Stimulated activated memory B cell treated with anti-CD40 and anti-IgM and Interleukin-4, amounts not matched to agents 10 μg/mL and 1 μg/mL and 100 μg/mL, for 72 hours (primary cell): ENCODE measurements around the gene KSR1.
A peak's percentile ranks its signal among the peaks of the same experiment; 100 is the strongest.

Experiments
- ATAC-seq: fragments of 150-1000 bp; cut with Tn5 transposase; 2 replicates; pipeline ENCODE4 v1.10.0; 2021
- H3K27ac Mint-ChIP-seq: one replicate; pipeline ENCODE4 v1.8.0; 2022; ENCODE audit warnings: mild to moderate bottlenecking, mixed read lengths
- H3K27me3 Mint-ChIP-seq: one replicate; pipeline ENCODE4 v1.8.0; 2022; ENCODE audit warnings: mixed read lengths
- H3K36me3 Mint-ChIP-seq: one replicate; pipeline ENCODE4 v1.8.0; 2022; ENCODE audit warnings: mixed read lengths
- H3K4me1 Mint-ChIP-seq: one replicate; pipeline ENCODE4 v1.8.0; 2022; ENCODE audit warnings: mixed read lengths
- H3K4me3 Mint-ChIP-seq: one replicate; pipeline ENCODE4 v1.8.0; 2022; ENCODE audit warnings: mild to moderate bottlenecking, moderate library complexity, mixed read lengths
- H3K9me3 Mint-ChIP-seq: one replicate; pipeline ENCODE4 v1.8.0; 2022; ENCODE audit warnings: mixed read lengths

Gene KSR1

DNA sequence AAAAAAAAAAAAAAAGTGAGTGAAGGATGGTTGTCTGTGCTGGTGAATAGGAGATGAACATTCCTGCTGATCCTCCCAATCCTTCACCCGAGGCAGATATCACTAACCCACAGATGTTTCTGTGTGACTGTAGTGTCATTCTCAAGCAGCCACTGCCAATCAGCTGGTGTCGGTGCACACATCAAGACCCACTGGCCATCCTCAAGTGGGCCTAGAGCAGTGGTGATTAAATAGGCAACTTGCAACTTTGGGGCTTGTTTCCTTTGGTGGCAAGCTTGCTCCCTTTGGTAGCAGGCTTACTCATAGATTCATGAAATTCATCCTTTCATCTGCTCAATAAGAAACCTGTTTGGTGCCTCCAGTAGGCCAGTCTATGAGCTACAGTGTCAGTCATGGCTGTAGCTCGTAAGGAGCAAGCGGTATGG lies 123.7 kb downstream of the KSR1 start:
- Mint-ChIP-seq H3K36me3 (peaks cover 15% of the 10 kb centered on the region), H3K9me3 (no peaks in the 10 kb centered on the region), H3K27me3 (no peaks in the 10 kb centered on the region), H3K4me3 (no peak overlapping the region), H3K4me1 (peaks cover 45% of the 10 kb centered on the region), H3K27ac (no peak overlapping the region)
- ATAC-seq: no peak

DNA sequence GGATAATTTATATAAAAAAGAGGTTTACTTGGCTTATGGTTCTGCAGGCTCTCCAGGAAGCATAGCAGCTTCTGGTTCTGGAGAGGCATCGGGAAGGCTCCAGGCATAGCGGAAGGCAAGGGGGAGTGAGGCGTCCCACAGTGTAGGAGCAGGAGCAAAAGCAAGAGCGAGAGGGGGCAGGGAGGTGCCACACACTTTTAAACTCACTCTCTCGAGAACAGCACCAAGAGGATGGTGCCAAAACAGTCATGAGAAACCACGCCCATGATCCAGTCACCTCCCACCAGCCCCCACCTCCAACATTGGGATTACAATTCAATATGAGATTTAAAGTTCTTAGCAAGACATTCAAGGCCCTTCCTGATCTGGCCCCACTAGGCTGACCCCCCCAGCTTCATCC lies 124.8 kb downstream of the KSR1 start:
- Mint-ChIP-seq H3K9me3 (no peaks in the 10 kb centered on the region), H3K27me3 (no peaks in the 10 kb centered on the region), H3K4me1 (peaks cover 53% of the 10 kb centered on the region), H3K4me3 (no peak overlapping the region), H3K27ac (no peak overlapping the region), H3K36me3 (peaks cover 26% of the 10 kb centered on the region)
- no peak for ATAC-seq

GRCh38 chr17:27582696-27583095 lies 126.4 kb downstream of the KSR1 start:
- no peaks in the 10 kb centered on the region for H3K27me3 Mint-ChIP-seq
- H3K4me3 Mint-ChIP-seq: no peak overlapping the region
- H3K27ac Mint-ChIP-seq: no peak overlapping the region
- H3K4me1 Mint-ChIP-seq: peaks cover 49% of the 10 kb centered on the region
- ATAC-seq: no peak
- peaks cover 27% of the 10 kb centered on the region for H3K36me3 Mint-ChIP-seq
- no peaks in the 10 kb centered on the region for H3K9me3 Mint-ChIP-seq

DNA sequence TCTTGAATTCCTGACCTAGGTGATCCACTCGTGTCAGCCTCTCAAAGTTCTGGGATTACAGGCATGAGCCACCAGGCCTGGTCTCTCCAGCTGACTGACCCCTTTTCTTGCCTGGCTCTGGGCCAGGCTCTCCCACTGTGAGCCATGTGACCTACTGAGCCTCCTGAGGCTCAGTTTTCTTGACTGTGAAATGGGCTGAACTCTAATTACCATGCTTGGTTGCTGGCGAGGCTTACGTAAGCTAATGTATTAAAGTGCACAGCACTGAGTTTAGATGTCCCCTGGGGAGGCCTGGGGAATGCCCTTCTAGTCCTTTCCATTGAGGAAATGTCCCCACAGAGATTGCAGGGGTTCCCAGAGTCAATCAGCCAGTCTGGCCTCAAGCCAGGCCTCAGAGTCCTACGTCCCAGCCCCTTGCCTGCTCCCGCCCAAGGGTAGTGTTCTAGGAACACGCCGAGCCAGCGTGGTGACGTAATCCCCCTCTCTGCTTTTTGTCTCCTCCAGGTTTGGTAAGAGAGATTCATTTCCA lies 129.0 kb downstream of the KSR1 start:
- no peak overlapping the region for H3K4me3 Mint-ChIP-seq
- no peaks in the 10 kb centered on the region for H3K9me3 Mint-ChIP-seq
- peak; percentile 65 for ATAC-seq
- H3K4me1 Mint-ChIP-seq: peaks cover 34% of the 10 kb centered on the region
- no peaks in the 10 kb centered on the region for H3K27me3 Mint-ChIP-seq
- H3K27ac Mint-ChIP-seq: peak overlapping the region; percentile 80
- peaks cover 44% of the 10 kb centered on the region for H3K36me3 Mint-ChIP-seq

DNA sequence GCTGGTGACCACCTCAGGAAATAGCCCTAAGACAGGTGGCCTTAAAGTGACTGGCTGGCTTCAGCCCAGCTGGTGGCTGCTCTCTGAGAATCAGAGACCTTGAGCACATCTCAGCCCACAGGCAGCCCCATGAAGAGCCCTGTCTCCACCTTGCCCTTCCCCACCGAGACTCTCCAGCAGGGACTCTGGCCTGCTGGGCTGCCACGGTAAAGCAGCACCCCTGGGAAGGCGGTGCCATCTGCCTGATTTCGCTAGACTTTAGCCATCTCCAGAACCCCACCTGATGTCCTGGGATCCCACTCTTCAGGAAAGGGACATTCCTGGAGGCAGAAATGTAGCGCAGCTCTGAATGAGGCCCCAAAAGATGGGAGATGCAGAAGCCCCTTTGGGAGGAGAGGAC lies 129.5 kb downstream of the KSR1 start:
- Mint-ChIP-seq H3K4me3 (no peak overlapping the region), H3K27me3 (no peaks in the 10 kb centered on the region), H3K27ac (peak overlapping the region; percentile 80), H3K4me1 (peaks cover 34% of the 10 kb centered on the region), H3K36me3 (peaks cover 45% of the 10 kb centered on the region), H3K9me3 (no peaks in the 10 kb centered on the region)
- no peak for ATAC-seq

DNA sequence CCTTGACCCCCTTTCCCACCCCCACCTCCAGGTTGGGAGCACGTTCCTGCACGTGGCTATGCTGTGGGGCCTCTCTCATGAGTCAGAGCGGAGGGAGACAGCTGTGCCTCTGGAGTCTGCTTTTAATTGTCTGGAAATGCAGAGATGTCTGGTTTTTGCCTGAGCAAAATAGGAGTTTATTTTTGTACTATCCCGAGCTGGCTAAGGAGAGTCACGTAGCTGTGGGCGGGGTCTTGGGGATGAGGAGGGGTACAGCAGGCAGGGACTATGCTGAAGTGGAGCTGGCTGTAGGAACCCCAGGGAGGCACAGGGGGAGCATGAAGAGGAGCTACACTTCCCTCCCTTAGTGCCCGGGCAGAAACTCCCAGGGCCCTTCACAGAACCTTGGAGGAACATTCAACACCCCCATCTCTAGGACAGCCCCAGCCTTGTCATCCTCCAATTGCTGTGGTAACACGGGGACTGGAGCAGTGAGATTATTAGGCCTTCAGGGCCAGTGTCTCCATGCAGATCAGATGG lies 130.0 kb downstream of the KSR1 start:
- H3K4me3 Mint-ChIP-seq: no peak overlapping the region
- no peaks in the 10 kb centered on the region for H3K9me3 Mint-ChIP-seq
- no peak for ATAC-seq
- H3K36me3 Mint-ChIP-seq: peaks cover 49% of the 10 kb centered on the region
- H3K27ac Mint-ChIP-seq: peak overlapping the region; percentile 80
- no peaks in the 10 kb centered on the region for H3K27me3 Mint-ChIP-seq
- peaks cover 32% of the 10 kb centered on the region for H3K4me1 Mint-ChIP-seq

GRCh38 chr17:27588354-27588753 lies 132.1 kb downstream of the KSR1 start:
- Mint-ChIP-seq H3K27me3 (no peaks in the 10 kb centered on the region), H3K9me3 (no peaks in the 10 kb centered on the region), H3K4me1 (peaks cover 22% of the 10 kb centered on the region), H3K36me3 (peaks cover 52% of the 10 kb centered on the region), H3K4me3 (no peak overlapping the region), H3K27ac (no peak overlapping the region)
- no peak for ATAC-seq

DNA sequence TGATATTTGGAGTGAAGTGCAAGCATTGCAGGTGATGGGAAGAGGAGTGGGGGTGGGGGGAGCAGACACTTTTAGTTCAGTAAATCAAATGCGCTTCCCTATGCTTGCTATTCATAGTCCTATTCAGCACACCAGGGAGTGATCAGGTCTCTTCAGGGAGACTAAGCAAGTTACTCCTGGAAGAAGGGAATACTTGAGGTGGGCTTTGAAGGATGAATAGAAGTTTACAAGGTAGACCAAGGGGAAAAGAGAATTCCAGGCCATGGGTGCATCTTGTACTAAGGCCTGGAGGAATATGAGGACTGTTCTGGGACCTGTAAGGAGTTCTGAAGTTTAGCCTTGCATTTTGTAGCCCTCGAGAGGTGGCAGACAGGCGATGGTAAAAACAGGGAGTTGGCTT lies 134.6 kb downstream of the KSR1 start:
- ATAC-seq: no peak
- H3K9me3 Mint-ChIP-seq: no peaks in the 10 kb centered on the region
- H3K27me3 Mint-ChIP-seq: no peaks in the 10 kb centered on the region
- H3K27ac Mint-ChIP-seq: no peak overlapping the region
- H3K4me3 Mint-ChIP-seq: no peak overlapping the region
- peaks cover 45% of the 10 kb centered on the region for H3K36me3 Mint-ChIP-seq
- peaks cover 3% of the 10 kb centered on the region for H3K4me1 Mint-ChIP-seq

DNA sequence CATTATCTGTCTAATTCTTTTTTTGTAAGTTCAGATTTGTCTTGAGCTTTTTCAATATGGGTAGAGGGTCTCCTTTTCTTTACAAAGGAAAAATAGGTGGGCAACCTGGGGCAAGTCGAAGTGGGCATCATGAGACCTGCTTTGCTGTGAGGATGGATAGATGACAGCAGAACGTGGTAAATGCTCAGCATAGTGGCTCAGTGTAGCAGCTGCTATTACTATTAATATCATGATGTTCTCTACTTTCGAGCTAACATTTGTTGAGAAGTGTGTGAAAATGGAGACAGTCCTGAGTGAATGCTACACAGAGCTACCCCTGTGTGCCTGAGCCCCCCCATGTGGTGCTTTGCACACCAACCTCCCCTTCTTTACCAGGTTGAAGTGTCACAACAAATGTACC lies 135.7 kb downstream of the KSR1 start:
- Mint-ChIP-seq H3K4me3 (no peak overlapping the region), H3K27ac (no peak overlapping the region), H3K4me1 (no peaks in the 10 kb centered on the region), H3K27me3 (no peaks in the 10 kb centered on the region), H3K9me3 (no peaks in the 10 kb centered on the region), H3K36me3 (peaks cover 49% of the 10 kb centered on the region)
- ATAC-seq: no peak

DNA sequence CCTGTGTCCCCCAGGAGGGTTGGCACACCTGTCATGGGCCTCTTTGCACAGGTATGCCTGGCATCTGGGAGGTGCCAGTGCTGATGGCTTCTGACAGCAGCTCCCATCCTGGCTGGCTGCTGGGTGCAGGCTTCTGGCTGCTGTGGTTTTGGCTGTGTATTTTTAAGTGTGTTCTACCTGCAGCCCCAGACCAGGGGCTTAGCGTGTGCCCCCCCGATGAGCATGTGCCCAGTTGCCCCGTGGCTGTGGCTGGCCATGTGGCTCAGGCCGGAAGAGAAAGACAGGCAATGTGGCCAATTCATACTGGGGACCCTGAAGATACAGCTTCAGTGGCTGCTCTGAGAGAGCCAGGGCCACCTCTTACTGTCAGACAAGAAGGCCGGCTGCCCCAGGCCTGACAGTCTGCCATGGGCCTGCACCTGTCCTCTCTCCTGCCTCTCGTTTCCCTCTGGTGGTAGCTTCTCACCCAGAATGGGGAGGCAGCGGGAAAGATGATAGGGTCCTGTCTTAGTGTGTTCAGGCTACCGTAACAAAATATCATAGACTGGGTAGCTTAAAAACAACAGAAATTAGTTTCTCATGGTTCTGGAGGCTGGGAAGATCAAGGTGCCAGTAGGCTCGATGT lies 137.1 kb downstream of the KSR1 start:
- ATAC-seq: no peak
- Mint-ChIP-seq H3K27ac (no peak overlapping the region), H3K9me3 (no peaks in the 10 kb centered on the region), H3K4me1 (no peaks in the 10 kb centered on the region), H3K4me3 (no peak overlapping the region), H3K27me3 (no peaks in the 10 kb centered on the region), H3K36me3 (peaks cover 57% of the 10 kb centered on the region)

DNA sequence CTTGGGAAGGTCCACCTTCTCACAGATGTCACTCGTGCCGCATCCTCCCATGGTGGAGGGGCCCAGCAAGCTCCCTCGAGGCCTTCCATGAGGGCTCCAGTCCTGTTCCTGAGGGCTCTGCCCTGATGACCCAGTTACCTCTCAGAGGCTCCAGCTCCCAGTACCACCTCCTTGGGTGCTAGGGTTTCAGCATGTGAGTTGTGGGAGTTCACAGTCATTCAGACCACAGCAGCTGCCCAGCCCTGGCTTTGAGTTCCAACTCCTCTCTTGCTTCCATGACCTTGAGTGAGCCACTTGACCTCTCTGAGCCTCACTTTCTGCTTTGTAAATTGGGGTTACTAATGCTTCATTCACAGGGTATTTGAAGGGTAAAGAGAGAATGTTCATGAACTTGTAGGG lies 137.6 kb downstream of the KSR1 start:
- Mint-ChIP-seq H3K27me3 (no peaks in the 10 kb centered on the region), H3K27ac (no peak overlapping the region), H3K9me3 (no peaks in the 10 kb centered on the region), H3K4me3 (no peak overlapping the region), H3K4me1 (no peaks in the 10 kb centered on the region), H3K36me3 (peaks cover 58% of the 10 kb centered on the region)
- ATAC-seq: no peak

- peak overlapping the region; percentile 55 for H3K27ac Mint-ChIP-seq
- no peak for ATAC-seq
Measured at GRCh38 chr17:27595208-27595607, 139.0 kb downstream of the KSR1 start.

GRCh38 chr17:27596096-27596495 lies 139.8 kb downstream of the KSR1 start:
- H3K36me3 Mint-ChIP-seq: peaks cover 48% of the 10 kb centered on the region
- no peaks in the 10 kb centered on the region for H3K27me3 Mint-ChIP-seq
- H3K4me3 Mint-ChIP-seq: no peak overlapping the region
- H3K9me3 Mint-ChIP-seq: no peaks in the 10 kb centered on the region
- H3K4me1 Mint-ChIP-seq: peaks cover 6% of the 10 kb centered on the region
- H3K27ac Mint-ChIP-seq: peak overlapping the region; percentile 55
- ATAC-seq: no peak

More at GRCh38 chr17:27595208-27595607, 139.0 kb downstream of the KSR1 start:
- Mint-ChIP-seq H3K27me3 (no peaks in the 10 kb centered on the region), H3K36me3 (peaks cover 45% of the 10 kb centered on the region), H3K4me3 (no peak overlapping the region), H3K9me3 (no peaks in the 10 kb centered on the region), H3K4me1 (peaks cover 6% of the 10 kb centered on the region)

DNA sequence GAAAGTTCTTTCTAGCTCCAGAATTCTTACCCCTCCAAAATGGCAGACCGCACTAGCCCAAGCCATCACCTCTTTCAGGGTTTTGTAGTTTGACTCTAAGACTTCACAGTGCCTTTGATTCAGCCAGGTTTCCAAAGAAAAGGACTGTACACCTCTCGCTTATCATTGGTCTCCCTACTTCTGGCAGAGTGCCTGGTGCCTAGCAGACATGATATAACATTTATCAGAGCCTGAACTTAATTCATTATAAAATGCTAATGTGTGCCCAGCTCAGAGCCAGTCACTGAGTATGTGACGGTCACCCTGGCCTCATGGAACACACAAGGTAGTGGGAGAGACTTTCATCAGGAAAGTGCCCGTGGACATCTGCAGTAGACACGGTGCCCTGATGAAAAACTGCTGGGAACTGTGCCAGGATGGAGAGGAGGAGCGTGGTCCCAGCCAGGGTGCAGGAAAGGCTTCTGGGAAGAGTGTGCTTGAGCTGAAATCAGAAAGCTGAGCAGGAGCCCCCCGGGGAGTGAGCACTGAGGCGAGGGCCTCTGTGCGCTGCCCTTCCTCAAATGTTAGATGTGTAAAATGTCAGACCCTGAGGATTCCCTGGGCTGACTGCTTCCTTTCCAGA lies 140.4 kb downstream of the KSR1 start:
- Mint-ChIP-seq H3K4me1 (peaks cover 6% of the 10 kb centered on the region), H3K27ac (no peak overlapping the region), H3K27me3 (no peaks in the 10 kb centered on the region), H3K4me3 (no peak overlapping the region), H3K36me3 (peaks cover 50% of the 10 kb centered on the region), H3K9me3 (no peaks in the 10 kb centered on the region)
- no peak for ATAC-seq

DNA sequence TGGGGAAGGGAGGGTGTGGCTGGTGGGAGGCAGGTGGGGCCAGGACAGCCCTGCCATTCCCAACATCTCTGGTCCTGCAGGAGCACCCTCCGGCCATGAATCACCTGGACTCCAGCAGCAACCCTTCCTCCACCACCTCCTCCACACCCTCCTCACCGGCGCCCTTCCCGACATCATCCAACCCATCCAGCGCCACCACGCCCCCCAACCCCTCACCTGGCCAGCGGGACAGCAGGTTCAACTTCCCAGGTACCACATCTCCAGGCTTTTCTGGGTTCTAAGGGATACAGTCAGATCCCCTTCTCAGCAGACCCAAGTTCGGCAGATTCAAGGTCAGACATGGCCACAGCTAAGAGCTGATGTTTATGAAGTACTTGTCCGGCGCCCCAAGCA lies 140.9 kb downstream of the KSR1 start:
- Mint-ChIP-seq H3K27ac (no peak overlapping the region), H3K4me3 (no peak overlapping the region), H3K4me1 (peaks cover 6% of the 10 kb centered on the region), H3K9me3 (no peaks in the 10 kb centered on the region), H3K36me3 (peaks cover 49% of the 10 kb centered on the region), H3K27me3 (no peaks in the 10 kb centered on the region)
- no peak for ATAC-seq

- Mint-ChIP-seq H3K27me3 (no peaks in the 10 kb centered on the region), H3K4me3 (no peak overlapping the region), H3K27ac (no peak overlapping the region), H3K4me1 (peaks cover 11% of the 10 kb centered on the region), H3K36me3 (peaks cover 42% of the 10 kb centered on the region), H3K9me3 (no peaks in the 10 kb centered on the region)
- ATAC-seq: no peak
Measured at GRCh38 chr17:27597783-27598320, 141.6 kb downstream of the KSR1 start.
